K562 (cell line): ENCODE results near the gene STPG4. TPM values are rescaled to one million over a fixed set of nuclear protein-coding genes. Genes with fewer than 3 reads are reported as not detected.

Experiments
- ATAC-seq: fragments of 200-7000 bp; cut with Tn5 transposase; 3 replicates; pipeline ENCODE4 v1.9.1; 2020; ENCODE audit warnings: moderate library complexity
- BruUV-seq: library from RNA; stranded (reverse); fragments of 400-500 nt; replicated peaks from 2 replicates; lab custom pipeline; 2021; lab: Mats Ljungman, UMichigan
- CTCF ChIA-PET: fragments of 300-600 bp; formaldehyde crosslinking; extraction: SDS; loops from one replicate; lab custom pipeline; 2021; ENCODE audit warnings: low intra/inter-chr PET ratio; lab: Yijun Ruan, JAX
- POLR2A ChIA-PET: fragments of 300-600, 350-650 bp; sonication (Branson Sonifier 250); formaldehyde crosslinking; extraction: SDS; loops from one replicate; lab custom pipeline; 2021; ENCODE audit warnings: antibody characterized with exemption, inconsistent platforms; lab: Yijun Ruan, JAX
- DNase-seq, 4 experiments: peaks; one replicate each; pipeline versions ENCODE4 v3.0.0 to v3.0.0-alpha.2; 2011 to 2018; ENCODE audit warnings: low spot score in 3 of 4, mixed read lengths in 3 of 4; ENCODE audit errors: extremely low read depth in 1 of 4
- FAIRE-seq: peaks from 2 replicates; lab custom pipeline; 2011; peaks lifted over from hg19 to GRCh38; lab: Jason Lieb, UNC
- H2AFZ ChIP-seq: 2 replicates; pipeline ENCODE4 v1.6.0; 2011; ENCODE audit warnings: low read depth, low read length, control low read depth, inconsistent platforms
- H3K27ac ChIP-seq: fragments of 200-600 bp; 3 replicates; pipeline ENCODE4 v1.8.0; 2011; ENCODE audit warnings: low read depth, mild to moderate bottlenecking, control low read depth, inconsistent platforms, low read length, moderate library complexity, mixed read lengths; ENCODE audit errors: extremely low read depth
- H3K27me3 ChIP-seq, 2 experiments: fragments of 300-600 bp in 1 of 2; 2 replicates in 1 of 2; 3 replicates in 1 of 2; pipeline versions ENCODE4 v1.6.0 to v1.8.0; 2011; ENCODE audit warnings: inconsistent platforms in 2 of 2, low read length in 2 of 2, mild to moderate bottlenecking in 1 of 2, mixed read lengths in 1 of 2, moderate library complexity in 1 of 2; ENCODE audit not compliant: control insufficient read depth in 2 of 2, insufficient read depth in 2 of 2
- H3K36me3 ChIP-seq: fragments of 300-600 bp; 3 replicates; pipeline ENCODE4 v1.8.0; 2011; ENCODE audit warnings: mild to moderate bottlenecking, low read length, inconsistent platforms; ENCODE audit not compliant: control insufficient read depth, insufficient read depth
- H3K4me1 ChIP-seq, 2 experiments: fragments of 200-600 bp in 1 of 2; replicated peaks in 1 of 2; 2 replicates in 1 of 2; 3 replicates in 1 of 2; pipeline versions ENCODE4 v1.5.1 to v1.8.0; 2011; ENCODE audit warnings: inconsistent platforms in 2 of 2, low read length in 2 of 2, mild to moderate bottlenecking in 1 of 2, mixed read lengths in 1 of 2, moderate library complexity in 1 of 2; ENCODE audit not compliant: control insufficient read depth in 2 of 2, insufficient read depth in 2 of 2
- H3K4me2 ChIP-seq: 2 replicates; pipeline ENCODE4 v1.6.1; 2011; ENCODE audit warnings: low read length, control low read depth, inconsistent platforms, mixed read lengths; ENCODE audit not compliant: insufficient read depth
- H3K4me3 ChIP-seq: fragments of 200-600 bp; sonication (generic), shearing (Covaris generic); 2 replicates; pipeline ENCODE4 v1.5.1; 2016; ENCODE audit warnings: control low read depth, inconsistent platforms
- H3K79me2 ChIP-seq: fragments of 200-600 bp; 3 replicates; pipeline ENCODE4 v1.8.0; 2011; ENCODE audit warnings: low read length, inconsistent platforms; ENCODE audit not compliant: control insufficient read depth, insufficient read depth
- H3K9ac ChIP-seq, 2 experiments: 2 replicates each; pipeline versions ENCODE4 v1.6.0 to v1.6.1; 2011; ENCODE audit warnings: low read depth in 2 of 2, low read length in 2 of 2, control low read depth in 1 of 2, inconsistent platforms in 1 of 2, mild to moderate bottlenecking in 1 of 2, mixed read lengths in 1 of 2; ENCODE audit not compliant: insufficient read depth in 1 of 2
- H3K9me1 ChIP-seq: one replicate; pipeline ENCODE4 v1.6.0; 2011; ENCODE audit warnings: inconsistent platforms, mild to moderate bottlenecking, low read length, moderate library complexity; ENCODE audit not compliant: control insufficient read depth, insufficient read depth
- H3K9me3 ChIP-seq: replicated peaks from 2 replicates; pipeline ENCODE4 v1.5.1; 2011; ENCODE audit warnings: low read depth, low read length, inconsistent platforms; ENCODE audit not compliant: control insufficient read depth, insufficient read depth
- H4K20me1 ChIP-seq: replicated peaks from 2 replicates; pipeline ENCODE4 v1.6.1; 2011; ENCODE audit warnings: low read length, inconsistent platforms, mixed read lengths; ENCODE audit not compliant: control insufficient read depth, insufficient read depth
- BRD4 ChIP-seq: fragments of 200-600 bp; sonication (generic); IDR thresholded peaks from 2 replicates; pipeline ENCODE4 v1.6.1; 2017; ENCODE audit warnings: inconsistent platforms
- CREB1 ChIP-seq, 2 experiments: sonication (generic) in 1 of 2; formaldehyde crosslinking in 1 of 2; IDR thresholded peaks; 2 replicates each; pipeline versions ENCODE4 v1.6.1 to v1.8.0; 2012 to 2022; ENCODE audit warnings: inconsistent platforms in 1 of 2, mild to moderate bottlenecking in 1 of 2, missing genetic modification reagents in 1 of 2, moderate library complexity in 1 of 2
- FUS ChIP-seq: fragments of 200-400 bp; formaldehyde crosslinking; optimal IDR thresholded peaks from 2 replicates; pipeline ENCODE3; 2017; ENCODE audit warnings: low read depth, low read length
- HOXB6 ChIP-seq: fragments of 250-450 bp; sonication (Bioruptor Pico); IDR thresholded peaks from 2 replicates; pipeline ENCODE4 v1.5.1; 2022; ENCODE audit warnings: mild to moderate bottlenecking, borderline replicate concordance
- KAT7 ChIP-seq: sonication (generic); formaldehyde crosslinking; IDR thresholded peaks from 2 replicates; pipeline ENCODE4 v1.8.0; 2022; ENCODE audit warnings: missing genetic modification reagents, mild to moderate bottlenecking, borderline replicate concordance
- KAT8 ChIP-seq: fragments of 450-650 bp; IDR thresholded peaks from 2 replicates; pipeline ENCODE4 v1.6.1; 2016; ENCODE audit warnings: low read depth, mild to moderate bottlenecking
- MYNN ChIP-seq, 2 experiments: sonication (generic); formaldehyde crosslinking in 1 of 2; IDR thresholded peaks; 2 replicates each; pipeline versions ENCODE4 v1.5.0 to v1.6.1; 2016 to 2020; ENCODE audit warnings: antibody characterized with exemption in 1 of 2, missing genetic modification reagents in 1 of 2
- SMAD1 ChIP-seq: fragments of 150-350 bp; IDR thresholded peaks from 2 replicates; pipeline ENCODE4 v1.6.1; 2014; ENCODE audit warnings: low read length, low read depth; ENCODE audit not compliant: partially characterized antibody
- SMARCE1 ChIP-seq: fragments of 450-650 bp; IDR thresholded peaks from 2 replicates; pipeline ENCODE4 v1.7.1; 2016; ENCODE audit warnings: mild to moderate bottlenecking
- STAT5A ChIP-seq: IDR thresholded peaks from 2 replicates; pipeline ENCODE4 v1.6.1; 2012; ENCODE audit warnings: low read length, inconsistent platforms, borderline replicate concordance
- ZNF174 ChIP-seq: fragments of 250-450 bp; sonication (Bioruptor Pico); IDR thresholded peaks from 2 replicates; pipeline ENCODE4 v1.4.0; 2020; ENCODE audit warnings: mild to moderate bottlenecking
- ZNF311 ChIP-seq: fragments of 250-450 bp; sonication (Bioruptor Pico); IDR thresholded peaks from 2 replicates; pipeline ENCODE4 v1.4.0; 2020; ENCODE audit warnings: mild to moderate bottlenecking, moderate library complexity
- ZNF518B ChIP-seq: fragments of 250-450 bp; sonication (Bioruptor Pico); IDR thresholded peaks from 2 replicates; pipeline ENCODE4 v1.5.0; 2021; ENCODE audit warnings: mild to moderate bottlenecking, moderate library complexity
- WGBS: fragments of 100-300 bp; shearing (Covaris generic); methylation state at CpG from one replicate; pipeline ENCODE4 v1.1.6; 2016; ENCODE audit warnings: low coverage, mixed read lengths; ENCODE audit not compliant: insufficient coverage; ENCODE audit errors: missing lambda C conversion rate; 5-methylcytosine and 5-hydroxymethylcytosine counted together
- in situ Hi-C: fragments of 300-500 bp; cut with MboI; formaldehyde crosslinking; loops from 4 replicates; pipeline ENCODE4 v1.15.0; 2018; ENCODE audit warnings: inconsistent platforms, mixed read lengths
- intact Hi-C: fragments of 100-400 bp; cut with micrococcal nuclease; formaldehyde crosslinking; loops from 2 replicates; pipeline ENCODE4 v1.14.2; 2022
- polyA plus RNA-seq, 8 experiments: library from polyadenylated mRNA; depleted of rRNA in 4 of 8; stranded (reverse) in 5 of 8; unstranded in 3 of 8; fragments of >200 nt; fragmentation: Nextera tagmentation in 2 of 8; fragmentation: Illumina TruSeq in 1 of 8; extraction: Ambion mirVana in 2 of 8; extraction: Trizol in 1 of 8; gene quantifications; 2 replicates each; pipeline versions ENCODE4 v1.2.1 to v1.2.3, GENCODE V29; 2011 to 2014; ENCODE audit warnings: inconsistent platforms in 1 of 8, missing spikeins in 1 of 8
- total RNA-seq, 7 experiments: library from RNA; depleted of rRNA in 6 of 7; stranded (reverse); fragments of >200 nt in 6 of 7; fragmentation: Illumina TruSeq in 2 of 7; extraction: Trizol in 2 of 7; gene quantifications; 2 replicates each; pipeline versions ENCODE4 v1.2.1 to v1.2.3, GENCODE V29; 2011 to 2021; ENCODE audit warnings: low replicate concordance in 1 of 7

STPG4 gene
- total and polyA plus RNA-seq, 9 of the 15 experiments (the other 6 are each of a cell fraction or from before 2014, with no cell fraction given): 0.10 to 0.68 (median 0.22) TPM; not detected in 6

- H3K27me3 ChIP-seq: no peaks in the 10 kb centered on the region
- peaks cover 15 to 31% of the 10 kb centered on the region in 2 experiments for H3K4me1 ChIP-seq
- FAIRE-seq (no peak), DNase-seq (no peak), ATAC-seq (no peak)
- ChIA-PET CTCF (no interaction called here), POLR2A (no interaction called here)
- no peak overlapping the region for H3K4me3 ChIP-seq
- no peak overlapping the region for H3K27ac ChIP-seq
- BruUV-seq: no TSS peak
- no peak overlapping the region for H2AFZ ChIP-seq
- intact Hi-C loops (no loop called here), in situ Hi-C loops (no loop called here)
- no peaks in the 10 kb centered on the region for H3K9me3 ChIP-seq
- H3K4me2 ChIP-seq: no peak overlapping the region
- 0 out of 4 replicates have a peak overlapping the region, but pooled peaks of 1 of the 2 experiments have one; percentile 7 for H3K9ac ChIP-seq
- WGBS: 25% methylated on average over 7 of the region's 7 CpGs
- H4K20me1 ChIP-seq: peaks cover 25% of the 10 kb centered on the region
- no peaks in the 10 kb centered on the region for H3K79me2 ChIP-seq
- H3K9me1 ChIP-seq: no peaks in the 10 kb centered on the region
- H3K36me3 ChIP-seq: no peaks in the 10 kb centered on the region
- no peak for TF ChIP-seq STAT5A
- no peak for TF ChIP-seq MYNN (IDR thresholded peaks at IDR 0.05)
- TF ChIP-seq MYNN (CRISPR knock-in tag; IDR thresholded peaks at IDR 0.05): no peak
- no peak for TF ChIP-seq SMAD1
- no peak for TF ChIP-seq CREB1 (IDR thresholded peaks at IDR 0.05)
- no peak for TF ChIP-seq CREB1 (CRISPR knock-in tag; IDR thresholded peaks at IDR 0.05)
- TF ChIP-seq KAT7 (CRISPR knock-in tag): no peak
- no peak for TF ChIP-seq KAT8
- no peak for TF ChIP-seq SMARCE1
- no peak for TF ChIP-seq ZNF174 (CRISPR knock-in tag)
- TF ChIP-seq BRD4: no peak
- no peak for TF ChIP-seq HOXB6 (CRISPR knock-in tag)
- no peak for TF ChIP-seq ZNF518B
- TF ChIP-seq ZNF311: no peak
- no peak for TF ChIP-seq FUS
Measured at GRCh38 chr2:47080888-47081301, 74.2 kb downstream of the STPG4 start.
